Naive thymus-derived CD4-positive, alpha-beta T cell (primary cell): Measurements from ENCODE around the gene CD84. TPM values are rescaled to one million over a fixed set of nuclear protein-coding genes. Genes with fewer than 3 reads are reported as not detected.
"Not testable (repeated sequence)": the region's sequence is repeated elsewhere in the genome, so short reads cannot be mapped to it uniquely, and the experiment has no call there.

Source experiments
- ATAC-seq: fragments of 150-1000 bp; cut with Tn5 transposase; 2 replicates; pipeline ENCODE4 v1.10.0; 2021; ENCODE audit warnings: mild to moderate bottlenecking, moderate library complexity
- CTCF ChIA-PET: fragments of 350-600 bp; sonication (Branson Sonifier 250); formaldehyde crosslinking; loops from one replicate; lab custom pipeline; 2021; ENCODE audit warnings: antibody characterized with exemption; lab: Charles Lee
- POLR2A ChIA-PET: fragments of 350-600 bp; sonication (Branson Sonifier 250); formaldehyde crosslinking; loops from one replicate; lab custom pipeline; 2021; ENCODE audit warnings: antibody characterized with exemption, inconsistent platforms; lab: Charles Lee
- DNase-seq, 9 donors: peaks; one replicate each; pipeline versions ENCODE4 v3.0.0 to v3.0.0-alpha.2; 2020 to 2022; ENCODE audit warnings: mixed read lengths in 1 of 9
- H3K27ac ChIP-seq: one replicate; pipeline ENCODE4 v1.7.0; 2013; ENCODE audit warnings: mild to moderate bottlenecking, low read depth, low read length, moderate library complexity
- H3K27me3 ChIP-seq, 2 donors: one replicate each; pipeline ENCODE4 v1.7.0; 2013; ENCODE audit warnings: low read length in 2 of 2, mild to moderate bottlenecking in 2 of 2, moderate library complexity in 2 of 2; ENCODE audit not compliant: control insufficient read depth in 2 of 2, insufficient read depth in 2 of 2
- H3K36me3 ChIP-seq, 3 experiments: 1 replicate in 2 of 3; 2 replicates in 1 of 3; pipeline ENCODE4 v1.7.0; 2013; ENCODE audit warnings: low read length in 3 of 3, mild to moderate bottlenecking in 3 of 3, moderate library complexity in 1 of 3; ENCODE audit not compliant: insufficient read depth in 3 of 3, control insufficient read depth in 2 of 3
- H3K4me1 ChIP-seq, 2 donors: one replicate each; pipeline ENCODE4 v1.7.0; 2013; ENCODE audit warnings: low read length in 2 of 2, mild to moderate bottlenecking in 2 of 2, moderate library complexity in 1 of 2; ENCODE audit not compliant: control insufficient read depth in 2 of 2, insufficient read depth in 2 of 2
- H3K4me3 ChIP-seq: 2 replicates; pipeline ENCODE4 v1.7.0; 2013; ENCODE audit warnings: mild to moderate bottlenecking, low read length
- H3K9me3 ChIP-seq, 3 experiments: 1 replicate in 2 of 3; 2 replicates in 1 of 3; pipeline ENCODE4 v1.7.0; 2013; ENCODE audit warnings: low read length in 3 of 3; ENCODE audit not compliant: control insufficient read depth in 2 of 3
- H3K27ac Mint-ChIP-seq, 9 donors: one replicate each; pipeline ENCODE4 v1.8.0; 2020 to 2022; ENCODE audit warnings: mixed read lengths in 9 of 9, mild to moderate bottlenecking in 8 of 9, moderate library complexity in 5 of 9, inconsistent platforms in 2 of 9
- H3K27me3 Mint-ChIP-seq, 5 donors: one replicate each; pipeline ENCODE4 v1.8.0; 2021 to 2022; ENCODE audit warnings: mixed read lengths in 5 of 5, mild to moderate bottlenecking in 1 of 5
- H3K36me3 Mint-ChIP-seq, 5 donors: one replicate each; pipeline ENCODE4 v1.8.0; 2020 to 2022; ENCODE audit warnings: mixed read lengths in 5 of 5, mild to moderate bottlenecking in 3 of 5, inconsistent platforms in 1 of 5
- H3K4me1 Mint-ChIP-seq, 7 donors: one replicate each; pipeline ENCODE4 v1.8.0; 2020 to 2022; ENCODE audit warnings: mixed read lengths in 7 of 7, mild to moderate bottlenecking in 3 of 7, inconsistent platforms in 1 of 7
- H3K4me3 Mint-ChIP-seq, 10 donors: one replicate each; pipeline ENCODE4 v1.8.0; 2020 to 2022; ENCODE audit warnings: mild to moderate bottlenecking in 10 of 10, mixed read lengths in 10 of 10, moderate library complexity in 6 of 10, inconsistent platforms in 2 of 10
- H3K9me3 Mint-ChIP-seq, 11 donors: one replicate each; pipeline ENCODE4 v1.8.0; 2020 to 2022; ENCODE audit warnings: mixed read lengths in 11 of 11, mild to moderate bottlenecking in 4 of 11, inconsistent platforms in 1 of 11, moderate library complexity in 1 of 11
- intact Hi-C, 2 donors: fragments of 100-400 bp; cut with micrococcal nuclease; formaldehyde crosslinking; loops; one replicate each; pipeline ENCODE4 v1.15.1; 2023
- polyA plus RNA-seq, 2 donors: library from polyadenylated mRNA; unstranded; fragments of 300-500 nt; fragmentation: Illumina TruSeq; gene quantifications; one replicate each; pipeline ENCODE4 v1.2.3, GENCODE V29; 2021
- total RNA-seq, 6 experiments: library from RNA in 5 of 6; stranded (reverse) in 5 of 6; gene quantifications; 1 replicate in 5 of 6; 2 replicates in 1 of 6; pipeline ENCODE4 v1.2.3 and lab custom pipeline; 2021 to 2026

CD84 gene
- total and polyA plus RNA-seq, 7 experiments from 2014 or later: 7.4 to 40.7 (median 26.3) TPM

- H3K36me3 Mint-ChIP-seq: peaks cover 18 to 67% (median 38%) of the 10 kb centered on the region in 5 donors
- Histone ChIP-seq H3K27ac (peak overlapping the region; percentile 67), H3K9me3 (no peaks in the 10 kb centered on the region), H3K27me3 (no peaks in the 10 kb centered on the region), H3K4me3 (peak overlapping the region; percentile 11), H3K4me1 (peaks cover 75 to 96% of the 10 kb centered on the region in 2 donors), H3K36me3 (no peaks in the 10 kb centered on the region)
- POLR2A ChIA-PET: interaction anchor here (0.5 to 6.6 kb wide), 8 partner anchors 8 to 46 kb away, joined by 3 to 70 read pairs (median 6); partner anchors contain the start of genes CD84 and SLAMF6
- H3K27ac Mint-ChIP-seq: peak overlapping the region; percentile 86 to 98 (median 89)
- ATAC-seq (peak; percentile 92), DNase-seq (peak in 8 of 9 donors; percentile 49 to 70 (median 59))
- H3K4me3 Mint-ChIP-seq: peak overlapping the region; percentile 6 to 90 (median 73)
- peaks cover 63 to 95% (median 83%) of the 10 kb centered on the region in 7 donors for H3K4me1 Mint-ChIP-seq
- peaks cover 0 to 14% (median 4%) of the 10 kb centered on the region in 11 donors for H3K9me3 Mint-ChIP-seq
- H3K27me3 Mint-ChIP-seq: no peaks in the 10 kb centered on the region
- intact Hi-C loops: loop anchor here (1.0 to 5.0 kb wide), 5 partner anchors 8 to 229 kb away; partner anchors contain the start of gene LY9 (in 1 of the 2)
- CTCF ChIA-PET: interaction anchor here (0.8 to 1.3 kb wide), 3 partner anchors 9 to 139 kb away, joined by 4 to 5 read pairs (median 4); no protein-coding TSS in a partner anchor
Measured at GRCh38 chr1:160567858-160568682, 11.2 kb downstream of the CD84 start.

- H3K9me3 ChIP-seq: peaks cover 0 to 5% (median 0%) of the 10 kb centered on the region in 3 experiments
- intact Hi-C loops: loop anchor here in 1 of 2 donors (5.0 kb wide), 1 partner anchor 230 kb away; the partner anchor contains the start of gene LY9
- POLR2A ChIA-PET: interaction anchor here (0.5 to 6.6 kb wide), 6 partner anchors 8 to 229 kb away, joined by 3 to 70 read pairs (median 4); partner anchors contain the start of genes CD84 and LY9
- H3K4me1 ChIP-seq: peaks cover 69 to 96% of the 10 kb centered on the region in 2 donors
- DNase-seq: no peak
- no peaks in the 10 kb centered on the region for H3K27me3 Mint-ChIP-seq
- peak overlapping the region; percentile 11 for H3K4me3 ChIP-seq
- H3K36me3 ChIP-seq: no peaks in the 10 kb centered on the region
- peaks cover 2 to 20% (median 7%) of the 10 kb centered on the region in 11 donors for H3K9me3 Mint-ChIP-seq
- no peaks in the 10 kb centered on the region for H3K27me3 ChIP-seq
- H3K36me3 Mint-ChIP-seq: peaks cover 18 to 68% (median 44%) of the 10 kb centered on the region in 5 donors
- CTCF ChIA-PET: interaction anchor here (1.3 to 3.8 kb wide), 2 partner anchors 12 to 23 kb away, joined by 4 to 14 read pairs; no protein-coding TSS in a partner anchor
- peak overlapping the region; percentile 86 to 98 (median 89) for H3K27ac Mint-ChIP-seq
- H3K4me1 Mint-ChIP-seq: peaks cover 58 to 95% (median 79%) of the 10 kb centered on the region in 7 donors
- H3K4me3 Mint-ChIP-seq: peak overlapping the region; percentile 46 to 90 (median 72)
- peak overlapping the region; percentile 67 for H3K27ac ChIP-seq
- ATAC-seq: no peak
Measured at GRCh38 chr1:160567341-160567740, 12.0 kb downstream of the CD84 start.

- H3K27me3 ChIP-seq: no peaks in the 10 kb centered on the region
- ATAC-seq (no peak), DNase-seq (no peak)
- H3K9me3 ChIP-seq: peaks cover 0 to 5% (median 0%) of the 10 kb centered on the region in 3 experiments
- H3K27ac ChIP-seq: no peak overlapping the region
- peak overlapping the region in 7 of 10 donors; percentile 18 to 90 (median 34) for H3K4me3 Mint-ChIP-seq
- H3K4me1 Mint-ChIP-seq: peaks cover 57 to 95% (median 81%) of the 10 kb centered on the region in 7 donors
- H3K9me3 Mint-ChIP-seq: peaks cover 0 to 24% (median 7%) of the 10 kb centered on the region in 11 donors
- peaks cover 70 to 96% of the 10 kb centered on the region in 2 donors for H3K4me1 ChIP-seq
- no peaks in the 10 kb centered on the region for H3K36me3 ChIP-seq
- H3K36me3 Mint-ChIP-seq: peaks cover 3 to 67% (median 33%) of the 10 kb centered on the region in 5 donors
- POLR2A ChIA-PET: interaction anchor here (1.2 to 6.6 kb wide), 3 partner anchors 9 to 43 kb away, joined by 3 to 70 read pairs (median 33); partner anchors contain the start of genes CD84 and SLAMF6
- H3K27ac Mint-ChIP-seq: peak overlapping the region; percentile 12 to 97 (median 86)
- CTCF ChIA-PET: interaction anchor here (0.6 to 3.8 kb wide), 6 partner anchors 9 to 377 kb away, joined by 3 to 14 read pairs (median 4); no protein-coding TSS in a partner anchor
- H3K4me3 ChIP-seq: no peak overlapping the region
- intact Hi-C loops: loop anchor here in 1 of 2 donors (5.0 kb wide), 1 partner anchor 232 kb away; the partner anchor contains the start of gene LY9
- H3K27me3 Mint-ChIP-seq: no peaks in the 10 kb centered on the region
Measured at GRCh38 chr1:160565564-160565963, 13.7 kb downstream of the CD84 start.

DNA sequence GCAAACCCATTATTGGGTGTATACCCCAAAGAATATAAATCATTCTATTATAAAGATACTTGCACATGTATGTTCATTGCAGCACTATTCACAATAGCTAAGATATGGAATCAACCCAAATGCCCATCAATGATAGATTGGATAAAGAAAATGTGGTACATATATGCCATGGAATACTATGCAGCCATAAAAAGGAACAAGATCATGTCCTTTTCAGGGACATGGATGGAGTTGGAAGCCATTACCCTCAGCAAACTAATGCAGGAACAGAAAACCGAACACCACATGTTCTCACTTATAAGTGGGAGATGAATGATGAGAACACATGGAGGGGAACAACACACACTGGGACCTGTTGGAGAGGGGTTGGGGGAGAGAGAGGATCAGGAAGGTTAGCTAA is 16.1 kb downstream of the CD84 start:
- POLR2A ChIA-PET: interaction anchor here (1.7 to 6.6 kb wide), 3 partner anchors 10 to 17 kb away, joined by 6 to 70 read pairs (median 9); partner anchors contain the start of gene CD84
- H3K36me3 Mint-ChIP-seq: peaks cover 14 to 79% (median 32%) of the 10 kb centered on the region in 5 donors
- peak overlapping the region in 1 of 10 donors; percentile 15 for H3K4me3 Mint-ChIP-seq
- H3K27ac ChIP-seq, ATAC-seq, H3K36me3 ChIP-seq, DNase-seq, H3K9me3 ChIP-seq, H3K4me3 ChIP-seq, intact Hi-C loops, H3K27me3 ChIP-seq, H3K27me3 Mint-ChIP-seq, CTCF ChIA-PET: not testable (repeated sequence)
- H3K4me1 ChIP-seq: peaks cover 64 to 82% of the 10 kb centered on the region in 2 donors
- peak overlapping the region in 4 of 9 donors; percentile 64 to 97 (median 90) for H3K27ac Mint-ChIP-seq
- peaks cover 0 to 40% (median 9%) of the 10 kb centered on the region in 11 donors for H3K9me3 Mint-ChIP-seq
- peaks cover 60 to 96% (median 84%) of the 10 kb centered on the region in 7 donors for H3K4me1 Mint-ChIP-seq

DNA sequence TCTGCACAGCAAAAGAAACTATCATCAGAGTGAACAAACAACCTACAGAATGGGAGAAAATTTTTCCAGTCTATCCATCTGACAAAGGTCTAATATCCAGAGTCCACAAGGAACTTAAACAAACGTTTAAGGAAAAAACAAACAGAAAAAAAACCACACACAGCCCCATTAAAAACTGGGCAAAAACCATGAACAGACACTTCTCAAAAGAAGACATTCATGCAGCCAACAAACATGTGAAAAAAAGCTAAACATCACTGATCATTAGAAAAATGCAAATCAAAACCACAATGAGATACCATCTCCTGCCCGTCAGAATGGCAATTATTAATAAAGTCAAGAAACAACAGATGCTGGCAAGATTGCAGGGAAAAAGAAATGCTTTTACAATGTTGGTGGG is 16.6 kb downstream of the CD84 start:
- H3K4me3 Mint-ChIP-seq: peak overlapping the region in 1 of 10 donors; percentile 82
- H3K4me3 ChIP-seq, H3K27me3 ChIP-seq, intact Hi-C loops, H3K27ac ChIP-seq, H3K36me3 ChIP-seq, ATAC-seq, H3K27me3 Mint-ChIP-seq, H3K9me3 ChIP-seq, DNase-seq: not testable (repeated sequence)
- H3K9me3 Mint-ChIP-seq: peaks cover 0 to 40% (median 9%) of the 10 kb centered on the region in 11 donors
- H3K4me1 ChIP-seq: peaks cover 59 to 82% of the 10 kb centered on the region in 2 donors
- ChIA-PET POLR2A (interaction anchor here (1.7 to 6.6 kb wide), 3 partner anchors 10 to 18 kb away, joined by 6 to 70 read pairs (median 9); partner anchors contain the start of gene CD84), CTCF (interaction anchor here (1.7 kb wide), 1 partner anchor 19 kb away, joined by 5 read pairs; no protein-coding TSS in a partner anchor)
- H3K36me3 Mint-ChIP-seq: peaks cover 14 to 76% (median 32%) of the 10 kb centered on the region in 5 donors
- peaks cover 56 to 94% (median 82%) of the 10 kb centered on the region in 7 donors for H3K4me1 Mint-ChIP-seq
- H3K27ac Mint-ChIP-seq: peak overlapping the region in 5 of 9 donors; percentile 18 to 98 (median 90)
